ENCODE measurements around the gene ANAPC4. TPM values are rescaled to one million over a fixed set of nuclear protein-coding genes. Genes with fewer than 3 reads are reported as not detected.

ANAPC4 gene
- total RNA-seq, 1 experiment from 2014 or later: 42.8 TPM

DNA sequence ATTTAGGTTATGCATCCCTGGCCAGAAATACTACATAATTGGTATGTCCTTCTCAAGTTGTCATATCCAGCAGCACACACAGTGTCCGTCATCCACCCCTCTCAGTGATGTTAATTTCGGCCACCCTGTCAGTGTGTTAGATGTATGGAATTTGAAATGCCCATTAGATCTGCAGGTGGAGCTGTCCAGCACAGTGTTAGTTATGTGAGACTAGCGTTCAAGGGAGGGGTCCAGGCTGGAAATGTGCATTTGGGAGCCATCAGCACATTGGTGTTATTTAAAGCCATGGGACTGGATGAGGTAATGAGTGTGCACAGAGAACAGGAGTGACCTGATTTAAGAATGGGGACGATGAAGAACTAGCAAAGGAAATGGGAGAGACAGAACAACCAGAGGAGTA lies 22.4 kb downstream of the ANAPC4 start:
- CTCF ChIA-PET: no interaction called here

DNA sequence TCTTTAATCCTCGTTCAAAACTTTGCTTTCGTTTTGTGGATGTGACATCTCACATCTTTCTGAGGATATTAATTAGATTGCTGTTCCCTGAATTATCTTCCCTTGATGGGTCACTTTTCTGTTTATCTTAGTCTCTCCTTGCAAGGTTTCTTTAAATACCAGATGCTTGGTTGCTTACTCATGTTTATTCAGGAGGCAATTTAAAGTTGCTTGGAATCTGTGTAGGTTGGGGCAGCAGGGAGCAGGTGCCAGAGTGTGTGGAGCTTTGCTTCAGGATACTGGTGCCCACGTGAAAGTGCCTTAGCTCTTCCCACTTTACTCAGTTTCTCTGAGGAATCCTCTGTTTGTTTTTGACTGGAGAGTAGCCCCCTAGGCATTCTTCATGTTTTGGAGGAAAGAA lies 24.0 kb downstream of the ANAPC4 start:
- intact Hi-C loops (cut with micrococcal nuclease; ENCODE audit: unreplicated experiment): no loop called here
- H3K9me3 ChIP-seq (ENCODE audit: low read depth, low read length, poor library complexity, severe bottlenecking): peaks cover 9% of the 10 kb centered on the region
- DNase-seq (ENCODE audit: low spot score): no peak
- H3K27me3 ChIP-seq (replicated peaks; ENCODE audit: insufficient read depth, low read depth, low read length, poor library complexity): no peaks in the 10 kb centered on the region
- CTCF ChIA-PET: no interaction called here
- peaks cover 36% of the 10 kb centered on the region for H3K36me3 ChIP-seq (ENCODE audit: insufficient read depth, low read length, poor library complexity, severe bottlenecking)
- no peak overlapping the region for H3K4me3 ChIP-seq (ENCODE audit: low read depth, low read length, poor library complexity, severe bottlenecking)
- H3K4me1 ChIP-seq (ENCODE audit: insufficient read depth, low read length, poor library complexity, severe bottlenecking): no peaks in the 10 kb centered on the region
- TF ChIP-seq EZH2 (IDR thresholded peaks at IDR 0.05; ENCODE audit: borderline replicate concordance, low read depth, low read length, poor library complexity, severe bottlenecking): no peak
- TF ChIP-seq, protein P1, sequence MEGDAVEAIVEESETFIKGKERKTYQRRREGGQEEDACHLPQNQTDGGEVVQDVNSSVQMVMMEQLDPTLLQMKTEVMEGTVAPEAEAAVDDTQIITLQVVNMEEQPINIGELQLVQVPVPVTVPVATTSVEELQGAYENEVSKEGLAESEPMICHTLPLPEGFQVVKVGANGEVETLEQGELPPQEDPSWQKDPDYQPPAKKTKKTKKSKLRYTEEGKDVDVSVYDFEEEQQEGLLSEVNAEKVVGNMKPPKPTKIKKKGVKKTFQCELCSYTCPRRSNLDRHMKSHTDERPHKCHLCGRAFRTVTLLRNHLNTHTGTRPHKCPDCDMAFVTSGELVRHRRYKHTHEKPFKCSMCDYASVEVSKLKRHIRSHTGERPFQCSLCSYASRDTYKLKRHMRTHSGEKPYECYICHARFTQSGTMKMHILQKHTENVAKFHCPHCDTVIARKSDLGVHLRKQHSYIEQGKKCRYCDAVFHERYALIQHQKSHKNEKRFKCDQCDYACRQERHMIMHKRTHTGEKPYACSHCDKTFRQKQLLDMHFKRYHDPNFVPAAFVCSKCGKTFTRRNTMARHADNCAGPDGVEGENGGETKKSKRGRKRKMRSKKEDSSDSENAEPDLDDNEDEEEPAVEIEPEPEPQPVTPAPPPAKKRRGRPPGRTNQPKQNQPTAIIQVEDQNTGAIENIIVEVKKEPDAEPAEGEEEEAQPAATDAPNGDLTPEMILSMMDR (conservative IDR thresholded peaks at IDR 0.05; ENCODE audit: low read depth, low read length): no peak
- no peak overlapping the region for H3K27ac ChIP-seq (ENCODE audit: low read depth, low read length, poor library complexity, severe bottlenecking)
- POLR2A ChIA-PET (ENCODE audit: low non-redundant PET): no interaction called here
- no TSS peak for BruUV-seq (replicated peaks)

More for the DNA sequence above, 22.4 kb downstream of the ANAPC4 start:
- no peak for TF ChIP-seq EZH2 (IDR thresholded peaks at IDR 0.05; ENCODE audit: borderline replicate concordance, low read depth, low read length, poor library complexity, severe bottlenecking)
- TF ChIP-seq, protein P1 (conservative IDR thresholded peaks at IDR 0.05; ENCODE audit: low read depth, low read length): no peak
- Histone ChIP-seq H3K4me3 (ENCODE audit: low read depth, low read length, poor library complexity, severe bottlenecking) (no peak overlapping the region), H3K27me3 (replicated peaks; ENCODE audit: insufficient read depth, low read depth, low read length, poor library complexity) (no peaks in the 10 kb centered on the region), H3K4me1 (ENCODE audit: insufficient read depth, low read length, poor library complexity, severe bottlenecking) (no peaks in the 10 kb centered on the region), H3K36me3 (ENCODE audit: insufficient read depth, low read length, poor library complexity, severe bottlenecking) (peaks cover 39% of the 10 kb centered on the region), H3K27ac (ENCODE audit: low read depth, low read length, poor library complexity, severe bottlenecking) (no peak overlapping the region), H3K9me3 (ENCODE audit: low read depth, low read length, poor library complexity, severe bottlenecking) (peaks cover 9% of the 10 kb centered on the region)
- DNase-seq (ENCODE audit: low spot score): no peak
- POLR2A ChIA-PET (ENCODE audit: low non-redundant PET): no interaction called here
- intact Hi-C loops (cut with micrococcal nuclease; ENCODE audit: unreplicated experiment): no loop called here
- no TSS peak for BruUV-seq (replicated peaks)

DNA sequence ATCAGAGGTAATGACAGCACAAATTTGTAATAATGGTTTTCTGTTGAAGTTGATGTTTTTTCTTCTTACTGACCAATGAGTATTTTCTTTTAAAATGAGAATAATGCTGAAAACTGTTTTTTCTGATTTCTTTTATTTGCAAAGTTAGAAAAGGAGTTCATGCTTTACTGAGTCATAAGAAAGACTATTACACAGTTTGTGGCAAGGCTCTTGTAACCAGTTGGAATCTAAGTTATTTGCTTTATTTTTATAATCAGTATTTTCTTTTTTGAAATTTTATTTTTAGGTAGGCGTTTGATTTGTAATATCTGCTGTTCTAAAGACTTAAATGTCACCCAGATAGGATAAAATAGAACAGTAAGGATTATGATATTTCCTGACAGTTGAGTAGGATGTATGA lies 25.5 kb downstream of the ANAPC4 start:
- BruUV-seq (replicated peaks): no TSS peak
- Histone ChIP-seq H3K4me3 (ENCODE audit: low read depth, low read length, poor library complexity, severe bottlenecking) (no peak overlapping the region), H3K27ac (ENCODE audit: low read depth, low read length, poor library complexity, severe bottlenecking) (no peak overlapping the region), H3K4me1 (ENCODE audit: insufficient read depth, low read length, poor library complexity, severe bottlenecking) (no peaks in the 10 kb centered on the region), H3K9me3 (ENCODE audit: low read depth, low read length, poor library complexity, severe bottlenecking) (peaks cover under 1% of the 10 kb centered on the region), H3K27me3 (replicated peaks; ENCODE audit: insufficient read depth, low read depth, low read length, poor library complexity) (no peaks in the 10 kb centered on the region), H3K36me3 (ENCODE audit: insufficient read depth, low read length, poor library complexity, severe bottlenecking) (peaks cover 35% of the 10 kb centered on the region)
- DNase-seq (ENCODE audit: low spot score): no peak
- POLR2A ChIA-PET (ENCODE audit: low non-redundant PET): no interaction called here
- intact Hi-C loops (cut with micrococcal nuclease; ENCODE audit: unreplicated experiment): no loop called here
- no peak for TF ChIP-seq EZH2 (IDR thresholded peaks at IDR 0.05; ENCODE audit: borderline replicate concordance, low read depth, low read length, poor library complexity, severe bottlenecking)
- TF ChIP-seq, protein P1 (conservative IDR thresholded peaks at IDR 0.05; ENCODE audit: low read depth, low read length): no peak
- CTCF ChIA-PET: no interaction called here
